ENCODE results near the gene AQP3.

- TF ChIP-seq, protein P1, sequence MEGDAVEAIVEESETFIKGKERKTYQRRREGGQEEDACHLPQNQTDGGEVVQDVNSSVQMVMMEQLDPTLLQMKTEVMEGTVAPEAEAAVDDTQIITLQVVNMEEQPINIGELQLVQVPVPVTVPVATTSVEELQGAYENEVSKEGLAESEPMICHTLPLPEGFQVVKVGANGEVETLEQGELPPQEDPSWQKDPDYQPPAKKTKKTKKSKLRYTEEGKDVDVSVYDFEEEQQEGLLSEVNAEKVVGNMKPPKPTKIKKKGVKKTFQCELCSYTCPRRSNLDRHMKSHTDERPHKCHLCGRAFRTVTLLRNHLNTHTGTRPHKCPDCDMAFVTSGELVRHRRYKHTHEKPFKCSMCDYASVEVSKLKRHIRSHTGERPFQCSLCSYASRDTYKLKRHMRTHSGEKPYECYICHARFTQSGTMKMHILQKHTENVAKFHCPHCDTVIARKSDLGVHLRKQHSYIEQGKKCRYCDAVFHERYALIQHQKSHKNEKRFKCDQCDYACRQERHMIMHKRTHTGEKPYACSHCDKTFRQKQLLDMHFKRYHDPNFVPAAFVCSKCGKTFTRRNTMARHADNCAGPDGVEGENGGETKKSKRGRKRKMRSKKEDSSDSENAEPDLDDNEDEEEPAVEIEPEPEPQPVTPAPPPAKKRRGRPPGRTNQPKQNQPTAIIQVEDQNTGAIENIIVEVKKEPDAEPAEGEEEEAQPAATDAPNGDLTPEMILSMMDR (conservative IDR thresholded peaks at IDR 0.05; ENCODE audit: low read depth, low read length) = no peak
- TF ChIP-seq POLR2A (IDR thresholded peaks at IDR 0.05; ENCODE audit: low read depth, low read length) = no peak
- TF ChIP-seq SMC3 (IDR thresholded peaks at IDR 0.05; ENCODE audit: low read depth, low read length) = no peak
- TF ChIP-seq RAD21 (IDR thresholded peaks at IDR 0.05; ENCODE audit: low read length) = no peak
- TF ChIP-seq, protein P2, sequence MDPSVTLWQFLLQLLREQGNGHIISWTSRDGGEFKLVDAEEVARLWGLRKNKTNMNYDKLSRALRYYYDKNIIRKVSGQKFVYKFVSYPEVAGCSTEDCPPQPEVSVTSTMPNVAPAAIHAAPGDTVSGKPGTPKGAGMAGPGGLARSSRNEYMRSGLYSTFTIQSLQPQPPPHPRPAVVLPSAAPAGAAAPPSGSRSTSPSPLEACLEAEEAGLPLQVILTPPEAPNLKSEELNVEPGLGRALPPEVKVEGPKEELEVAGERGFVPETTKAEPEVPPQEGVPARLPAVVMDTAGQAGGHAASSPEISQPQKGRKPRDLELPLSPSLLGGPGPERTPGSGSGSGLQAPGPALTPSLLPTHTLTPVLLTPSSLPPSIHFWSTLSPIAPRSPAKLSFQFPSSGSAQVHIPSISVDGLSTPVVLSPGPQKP (IDR thresholded peaks at IDR 0.05; ENCODE audit: borderline replicate concordance, low read depth, low read length) = no peak
- no peak for TF ChIP-seq FOS (IDR thresholded peaks at IDR 0.05; ENCODE audit: low read depth, low read length)
- TF ChIP-seq, protein P3, sequence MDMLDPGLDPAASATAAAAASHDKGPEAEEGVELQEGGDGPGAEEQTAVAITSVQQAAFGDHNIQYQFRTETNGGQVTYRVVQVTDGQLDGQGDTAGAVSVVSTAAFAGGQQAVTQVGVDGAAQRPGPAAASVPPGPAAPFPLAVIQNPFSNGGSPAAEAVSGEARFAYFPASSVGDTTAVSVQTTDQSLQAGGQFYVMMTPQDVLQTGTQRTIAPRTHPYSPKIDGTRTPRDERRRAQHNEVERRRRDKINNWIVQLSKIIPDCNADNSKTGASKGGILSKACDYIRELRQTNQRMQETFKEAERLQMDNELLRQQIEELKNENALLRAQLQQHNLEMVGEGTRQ (IDR thresholded peaks at IDR 0.05; ENCODE audit: low read depth, low read length) = no peak
These were observed 30.4 kb downstream of the AQP3 start for GRCh38 chr9:33416996-33417395.
